NB4 (cell line): ENCODE measurements around the gene PPTC7.
"Not testable (repeated sequence)": the region's sequence is repeated elsewhere in the genome, so short reads cannot be mapped to it uniquely, and the experiment has no call there.

Source experiments
- DNase-seq: peaks from one replicate; pipeline ENCODE4 v3.0.0; 2010; ENCODE audit warnings: low read depth
- H3K4me3 ChIP-seq: one replicate; pipeline ENCODE4 v1.5.1; 2011; ENCODE audit warnings: mild to moderate bottlenecking, low read depth, low read length, moderate library complexity
- MAX ChIP-seq: IDR thresholded peaks from 2 replicates; pipeline ENCODE4 v1.6.1; 2011; ENCODE audit warnings: low read depth, low read length
- MYC ChIP-seq: IDR thresholded peaks from 2 replicates; pipeline ENCODE4 v1.6.1; 2011; ENCODE audit warnings: low read depth, low read length
- POLR2A ChIP-seq: IDR thresholded peaks from 2 replicates; pipeline ENCODE4 v1.6.1; 2011; ENCODE audit warnings: mild to moderate bottlenecking; ENCODE audit not compliant: insufficient read length; ENCODE audit errors: extremely low read depth
- TF ChIP-seq, protein P1 (sequence below): IDR thresholded peaks from one replicate; pipeline ENCODE4 v1.5.1; 2012; ENCODE audit warnings: low read depth, low read length

The PPTC7 gene

GRCh38 chr12:110600254-110600653 is 17.1 kb upstream of the PPTC7 start:
- H3K4me3 ChIP-seq = no peak overlapping the region
- TF ChIP-seq, protein P1, sequence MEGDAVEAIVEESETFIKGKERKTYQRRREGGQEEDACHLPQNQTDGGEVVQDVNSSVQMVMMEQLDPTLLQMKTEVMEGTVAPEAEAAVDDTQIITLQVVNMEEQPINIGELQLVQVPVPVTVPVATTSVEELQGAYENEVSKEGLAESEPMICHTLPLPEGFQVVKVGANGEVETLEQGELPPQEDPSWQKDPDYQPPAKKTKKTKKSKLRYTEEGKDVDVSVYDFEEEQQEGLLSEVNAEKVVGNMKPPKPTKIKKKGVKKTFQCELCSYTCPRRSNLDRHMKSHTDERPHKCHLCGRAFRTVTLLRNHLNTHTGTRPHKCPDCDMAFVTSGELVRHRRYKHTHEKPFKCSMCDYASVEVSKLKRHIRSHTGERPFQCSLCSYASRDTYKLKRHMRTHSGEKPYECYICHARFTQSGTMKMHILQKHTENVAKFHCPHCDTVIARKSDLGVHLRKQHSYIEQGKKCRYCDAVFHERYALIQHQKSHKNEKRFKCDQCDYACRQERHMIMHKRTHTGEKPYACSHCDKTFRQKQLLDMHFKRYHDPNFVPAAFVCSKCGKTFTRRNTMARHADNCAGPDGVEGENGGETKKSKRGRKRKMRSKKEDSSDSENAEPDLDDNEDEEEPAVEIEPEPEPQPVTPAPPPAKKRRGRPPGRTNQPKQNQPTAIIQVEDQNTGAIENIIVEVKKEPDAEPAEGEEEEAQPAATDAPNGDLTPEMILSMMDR = no peak
- no peak for TF ChIP-seq MYC
- TF ChIP-seq MAX = no peak
- no peak for TF ChIP-seq POLR2A
- peak; percentile 87 for DNase-seq

GRCh38 chr12:110599334-110599733 is 16.2 kb upstream of the PPTC7 start:
- H3K4me3 ChIP-seq = no peak overlapping the region
- DNase-seq = no peak
- TF ChIP-seq MAX (no peak), MYC (no peak), POLR2A (no peak)
- TF ChIP-seq, protein P1 = no peak

- H3K4me3 ChIP-seq = no peak overlapping the region
- no peak for TF ChIP-seq POLR2A
- TF ChIP-seq, protein P1 = no peak
- TF ChIP-seq MAX = no peak
- TF ChIP-seq MYC = no peak
- no peak for DNase-seq
Observed at GRCh38 chr12:110597885-110598284, 14.8 kb upstream of the PPTC7 start.

DNA sequence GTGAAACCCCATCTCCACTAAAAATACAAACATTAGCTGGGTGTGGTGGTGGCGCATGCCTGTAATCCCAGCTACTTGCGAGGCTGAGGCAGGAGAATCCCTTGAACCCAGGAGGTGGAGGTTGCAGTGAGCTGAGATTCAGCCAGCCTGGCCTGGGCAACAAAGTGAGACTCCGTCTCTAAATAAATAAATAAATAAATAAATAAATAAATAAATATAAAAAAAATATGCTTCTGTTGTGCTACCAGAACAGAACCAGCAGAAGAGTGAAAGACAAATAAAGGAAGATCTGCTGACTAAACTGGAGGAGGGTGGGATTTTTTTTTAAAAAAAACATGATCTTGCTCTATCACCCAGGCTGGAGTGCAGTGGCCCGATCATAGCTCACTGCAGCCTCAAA is 9.8 kb upstream of the PPTC7 start:
- H3K4me3 ChIP-seq, DNase-seq: not testable (repeated sequence)

- no peak overlapping the region for H3K4me3 ChIP-seq
- no peak for DNase-seq
- TF ChIP-seq, protein P1 = no peak
- no peak for TF ChIP-seq MAX
- TF ChIP-seq POLR2A = no peak
- TF ChIP-seq MYC = no peak
Observed at GRCh38 chr12:110592078-110592477, 9.0 kb upstream of the PPTC7 start.

GRCh38 chr12:110591451-110592051 is 8.4 kb upstream of the PPTC7 start:
- TF ChIP-seq MAX (no peak), POLR2A (no peak), MYC (no peak)
- TF ChIP-seq, protein P1 = no peak
- H3K4me3 ChIP-seq = no peak overlapping the region
- no peak for DNase-seq
